Skeletal muscle satellite cell (primary cell): ENCODE data around the gene MAT2A.

Experiments used
- H3K27me3 ChIP-seq: 2 replicates; pipeline ENCODE4 v1.7.0; 2013; ENCODE audit warnings: low read length; ENCODE audit not compliant: control insufficient read depth, insufficient read depth
- H3K36me3 ChIP-seq: 2 replicates; pipeline ENCODE4 v1.7.0; 2013; ENCODE audit warnings: mild to moderate bottlenecking, control low read depth, low read length; ENCODE audit not compliant: insufficient read depth
- H3K4me1 ChIP-seq: 2 replicates; pipeline ENCODE4 v1.7.0; 2013; ENCODE audit warnings: low read length; ENCODE audit not compliant: control insufficient read depth, insufficient read depth
- H3K4me2 ChIP-seq: 2 replicates; pipeline ENCODE4 v1.7.0; 2013; ENCODE audit warnings: mild to moderate bottlenecking, low read length
- H3K4me3 ChIP-seq: 2 replicates; pipeline ENCODE4 v1.7.0; 2013; ENCODE audit warnings: low read length
- H3K9ac ChIP-seq: 2 replicates; pipeline ENCODE4 v1.7.0; 2013; ENCODE audit warnings: mild to moderate bottlenecking, low read depth, low read length, moderate library complexity
- H3K9me3 ChIP-seq: replicated peaks from 2 replicates; pipeline ENCODE4 v1.7.0; 2013; ENCODE audit warnings: mild to moderate bottlenecking, control low read depth, low read length

MAT2A gene

GRCh38 chr2:85575739-85576138, 36.8 kb downstream of the MAT2A start:
- no peaks in the 10 kb centered on the region for H3K36me3 ChIP-seq
- H3K9me3 ChIP-seq: no peaks in the 10 kb centered on the region
- H3K4me1 ChIP-seq: peaks cover 32% of the 10 kb centered on the region
- H3K9ac ChIP-seq: no peak overlapping the region
- H3K4me3 ChIP-seq: no peak overlapping the region
- H3K27me3 ChIP-seq: peaks cover 5% of the 10 kb centered on the region
- H3K4me2 ChIP-seq: no peak overlapping the region

- H3K9me3 ChIP-seq: no peaks in the 10 kb centered on the region
- peak overlapping the region; percentile 77 for H3K9ac ChIP-seq
- peaks cover 32% of the 10 kb centered on the region for H3K4me1 ChIP-seq
- H3K27me3 ChIP-seq: no peaks in the 10 kb centered on the region
- peak overlapping the region; percentile 65 for H3K4me3 ChIP-seq
- H3K36me3 ChIP-seq: no peaks in the 10 kb centered on the region
- H3K4me2 ChIP-seq: peak overlapping the region; percentile 87
These were observed 38.1 kb downstream of the MAT2A start for GRCh38 chr2:85577063-85577385.

- Histone ChIP-seq H3K4me2 (peak within 1 kb of the TSS; percentile 87), H3K4me1 (peaks cover 32% of the 10 kb centered on the region), H3K27me3 (no peaks in the 10 kb centered on the region), H3K36me3 (no peaks in the 10 kb centered on the region), H3K4me3 (peak within 1 kb of the TSS; percentile 65), H3K9me3 (no peaks in the 10 kb centered on the region), H3K9ac (peak within 1 kb of the TSS; percentile 77)
These were observed 38.6 kb downstream of the MAT2A start, which contains the start of gene VAMP8 for GRCh38 chr2:85577386-85578242. Gene VAMP8 (plus strand): TSS chr2:85577586. CDS start chr2:85577647, 61 bp downstream.

GRCh38 chr2:85578243-85579180, 39.5 kb downstream of the MAT2A start:
- peak overlapping the region; percentile 87 for H3K4me2 ChIP-seq
- H3K9me3 ChIP-seq: no peaks in the 10 kb centered on the region
- H3K27me3 ChIP-seq: no peaks in the 10 kb centered on the region
- H3K4me3 ChIP-seq: peak overlapping the region; percentile 65
- H3K4me1 ChIP-seq: peaks cover 33% of the 10 kb centered on the region
- H3K9ac ChIP-seq: peak overlapping the region; percentile 77
- H3K36me3 ChIP-seq: no peaks in the 10 kb centered on the region

- no peaks in the 10 kb centered on the region for H3K36me3 ChIP-seq
- H3K4me1 ChIP-seq: peaks cover 40% of the 10 kb centered on the region
- no peaks in the 10 kb centered on the region for H3K27me3 ChIP-seq
- peak overlapping the region; percentile 65 for H3K4me3 ChIP-seq
- H3K9ac ChIP-seq: peak overlapping the region; percentile 77
- H3K4me2 ChIP-seq: peak overlapping the region; percentile 87
- H3K9me3 ChIP-seq: no peaks in the 10 kb centered on the region
These were observed 40.4 kb downstream of the MAT2A start for GRCh38 chr2:85579266-85579935.

GRCh38 chr2:85580206-85580605, 41.2 kb downstream of the MAT2A start:
- Histone ChIP-seq H3K9ac (no peak overlapping the region), H3K27me3 (no peaks in the 10 kb centered on the region), H3K4me3 (no peak overlapping the region), H3K4me2 (no peak overlapping the region), H3K4me1 (peaks cover 48% of the 10 kb centered on the region), H3K36me3 (no peaks in the 10 kb centered on the region), H3K9me3 (no peaks in the 10 kb centered on the region)

- H3K4me3 ChIP-seq: no peak overlapping the region
- no peak overlapping the region for H3K9ac ChIP-seq
- H3K27me3 ChIP-seq: no peaks in the 10 kb centered on the region
- no peaks in the 10 kb centered on the region for H3K9me3 ChIP-seq
- H3K36me3 ChIP-seq: no peaks in the 10 kb centered on the region
- H3K4me2 ChIP-seq: no peak overlapping the region
- peaks cover 54% of the 10 kb centered on the region for H3K4me1 ChIP-seq
These were observed 43.5 kb downstream of the MAT2A start for GRCh38 chr2:85582492-85582891.

- H3K36me3 ChIP-seq: no peaks in the 10 kb centered on the region
- H3K4me2 ChIP-seq: peak overlapping the region; percentile 80
- no peaks in the 10 kb centered on the region for H3K9me3 ChIP-seq
- peaks cover 54% of the 10 kb centered on the region for H3K4me1 ChIP-seq
- peak overlapping the region; percentile 73 for H3K4me3 ChIP-seq
- H3K27me3 ChIP-seq: no peaks in the 10 kb centered on the region
- peak overlapping the region; percentile 88 for H3K9ac ChIP-seq
These were observed 44.8 kb downstream of the MAT2A start for GRCh38 chr2:85583667-85584353.

GRCh38 chr2:85584354-85584856, 45.4 kb downstream of the MAT2A start, which contains the start of gene VAMP5:
Gene VAMP5 (plus strand): TSS chr2:85584431. CDS start chr2:85584491, 60 bp downstream.
- H3K4me1 ChIP-seq: peaks cover 54% of the 10 kb centered on the region
- peak within 1 kb of the TSS; percentile 88 for H3K9ac ChIP-seq

GRCh38 chr2:85584857-85585780, 46.2 kb downstream of the MAT2A start:
- Histone ChIP-seq H3K9me3 (no peaks in the 10 kb centered on the region), H3K4me1 (peaks cover 53% of the 10 kb centered on the region), H3K9ac (peak overlapping the region; percentile 88), H3K4me2 (peak overlapping the region; percentile 80), H3K27me3 (no peaks in the 10 kb centered on the region), H3K36me3 (no peaks in the 10 kb centered on the region), H3K4me3 (peak overlapping the region; percentile 73)

More at GRCh38 chr2:85584354-85584856, 45.4 kb downstream of the MAT2A start, which contains the start of gene VAMP5:
- Histone ChIP-seq H3K4me2 (peak within 1 kb of the TSS; percentile 80), H3K9me3 (no peaks in the 10 kb centered on the region), H3K36me3 (no peaks in the 10 kb centered on the region), H3K27me3 (no peaks in the 10 kb centered on the region), H3K4me3 (peak within 1 kb of the TSS; percentile 73)
